GM12878 (cell line): Measurements from ENCODE around the gene FLNC. TPM values are rescaled to one million over a fixed set of nuclear protein-coding genes. Genes with fewer than 3 reads are reported as not detected.

Experiments
- ATAC-seq: fragments of 200-7000 bp; cut with Tn5 transposase; 3 replicates; pipeline ENCODE4 v1.9.1; 2020; ENCODE audit warnings: mild to moderate bottlenecking, moderate library complexity
- BruUV-seq: library from RNA; stranded (reverse); fragments of 400-500 nt; replicated peaks from 2 replicates; lab custom pipeline; 2021; lab: Mats Ljungman, UMichigan
- CTCF ChIA-PET: fragments of 300-600 bp; sonication (Branson Sonifier 250); formaldehyde crosslinking; extraction: SDS; loops from one replicate; lab custom pipeline; 2021; ENCODE audit warnings: inconsistent platforms; lab: Yijun Ruan, JAX
- POLR2A ChIA-PET: fragments of 350-600 bp; formaldehyde crosslinking; extraction: SDS; loops from one replicate; lab custom pipeline; 2021; ENCODE audit warnings: inconsistent platforms; lab: Charles Lee
- RAD21 ChIA-PET: fragments of 300-600 bp; sonication (Branson Sonifier 250); formaldehyde crosslinking; loops from one replicate; lab custom pipeline; 2023; ENCODE audit warnings: antibody characterized with exemption; ENCODE audit not compliant: unreplicated experiment; lab: Charles Lee
- SMC1A ChIA-PET: fragments of 300-600 bp; sonication (Branson Sonifier 250); formaldehyde crosslinking; loops from one replicate; lab custom pipeline; 2023; ENCODE audit not compliant: unreplicated experiment, uncharacterized antibody; lab: Charles Lee
- DNase-seq: peaks from one replicate; pipeline ENCODE4 v3.0.0-alpha.2; 2011; ENCODE audit warnings: low read depth, low spot score
- FAIRE-seq: peaks from 3 replicates; lab custom pipeline; 2011; peaks lifted over from hg19 to GRCh38; lab: Jason Lieb, UNC
- H2AFZ ChIP-seq: 2 replicates; pipeline ENCODE4 v1.6.0; 2011; ENCODE audit warnings: low read depth, low read length, control low read depth; ENCODE audit not compliant: control insufficient read depth
- H3K27ac ChIP-seq: 2 replicates; pipeline ENCODE4 v1.5.1; 2011; ENCODE audit warnings: control low read depth; ENCODE audit not compliant: control insufficient read depth, insufficient read depth
- H3K27me3 ChIP-seq, 2 experiments: replicated peaks in 1 of 2; 2 replicates each; pipeline versions ENCODE4 v1.6.0 to v1.6.1; 2011; ENCODE audit warnings: low read length in 1 of 2; ENCODE audit not compliant: control insufficient read depth in 2 of 2, insufficient read depth in 2 of 2
- H3K36me3 ChIP-seq, 2 experiments: 2 replicates each; pipeline ENCODE4 v1.5.1; 2011; ENCODE audit warnings: low read length in 1 of 2; ENCODE audit not compliant: control insufficient read depth in 2 of 2, insufficient read depth in 2 of 2
- H3K4me1 ChIP-seq: 2 replicates; pipeline ENCODE4 v1.6.1; 2011; ENCODE audit warnings: mild to moderate bottlenecking, low read length, moderate library complexity, mixed read lengths; ENCODE audit not compliant: control insufficient read depth, insufficient read depth
- H3K4me2 ChIP-seq: 2 replicates; pipeline ENCODE4 v1.6.0; 2011; ENCODE audit warnings: control low read depth; ENCODE audit not compliant: control insufficient read depth, insufficient read depth
- H3K4me3 ChIP-seq: fragments of 200-600 bp; sonication (generic); 2 replicates; pipeline ENCODE4 v1.5.1; 2016
- H3K79me2 ChIP-seq: 2 replicates; pipeline ENCODE4 v1.6.0; 2011; ENCODE audit warnings: low read length; ENCODE audit not compliant: control insufficient read depth, insufficient read depth
- H3K9ac ChIP-seq: 2 replicates; pipeline ENCODE4 v1.8.0; 2011; ENCODE audit warnings: low read length, control low read depth, mixed read lengths; ENCODE audit not compliant: control insufficient read depth, insufficient read depth
- H3K9me3 ChIP-seq: replicated peaks from 3 replicates; pipeline ENCODE4 v1.5.1; 2011; ENCODE audit warnings: mild to moderate bottlenecking, low read length; ENCODE audit not compliant: control insufficient read depth, insufficient read depth
- H4K20me1 ChIP-seq: 2 replicates; pipeline ENCODE4 v1.6.0; 2011; ENCODE audit not compliant: control insufficient read depth, insufficient read depth
- KAT2A ChIP-seq: conservative IDR thresholded peaks from 2 replicates; pipeline ENCODE4 v1.6.1; 2011; ENCODE audit warnings: low read depth, low read length; ENCODE audit not compliant: control insufficient read depth
- NFYB ChIP-seq: IDR thresholded peaks from 2 replicates; pipeline ENCODE4 v1.6.1; 2011; ENCODE audit warnings: low read depth, mild to moderate bottlenecking, low read length, improper control_type of control experiment, moderate library complexity; ENCODE audit not compliant: insufficient read depth
- RCOR1 ChIP-seq: conservative IDR thresholded peaks from 2 replicates; pipeline ENCODE4 v1.6.1; 2012; ENCODE audit warnings: low read depth, low read length, improper control_type of control experiment
- SMC3 ChIP-seq: IDR thresholded peaks from 2 replicates; pipeline ENCODE4 v1.6.1; 2011; ENCODE audit warnings: low read length, improper control_type of control experiment, borderline replicate concordance
- USF2 ChIP-seq: IDR thresholded peaks from 2 replicates; pipeline ENCODE4 v1.6.1; 2011; ENCODE audit warnings: low read depth, low read length, improper control_type of control experiment, borderline replicate concordance
- WGBS: methylation state at CpG from one replicate; pipeline ENCODE4 v1.1.6; 2016; ENCODE audit warnings: low lambda C conversion rate; ENCODE audit not compliant: insufficient replicate concordance, insufficient coverage; ENCODE audit errors: missing lambda C conversion rate; 5-methylcytosine and 5-hydroxymethylcytosine counted together
- in situ Hi-C: fragments of 300-500 bp; cut with MboI; formaldehyde crosslinking; loops from 9 replicates; pipeline ENCODE4 v1.14.3; 2018; ENCODE audit warnings: mixed read lengths
- intact Hi-C: fragments of 100-400 bp; cut with micrococcal nuclease; formaldehyde crosslinking; loops from one replicate; pipeline ENCODE4 v1.14.2; 2022; ENCODE audit not compliant: unreplicated experiment
- polyA plus RNA-seq, 11 experiments: library from polyadenylated mRNA; depleted of rRNA in 4 of 11; unstranded in 6 of 11; stranded (reverse) in 5 of 11; fragments of >200 nt; fragmentation: Nextera tagmentation in 4 of 11; fragmentation: Illumina TruSeq in 1 of 11; extraction: Ambion mirVana in 4 of 11; extraction: Trizol in 1 of 11; gene quantifications; 1 replicate in 1 of 11; 2 replicates in 10 of 11; pipeline versions ENCODE4 v1.2.1 to v1.2.3, GENCODE V29; 2011 to 2016; ENCODE audit warnings: inconsistent platforms in 2 of 11, missing spikeins in 2 of 11, low read depth in 1 of 11
- total RNA-seq, 4 experiments: library from RNA; depleted of rRNA in 3 of 4; stranded (reverse); fragments of >200 nt in 3 of 4; fragmentation: Illumina TruSeq in 1 of 4; extraction: Trizol in 1 of 4; gene quantifications; 2 replicates each; pipeline versions ENCODE4 v1.2.1 to v1.2.3, GENCODE V29; 2013 to 2021

Gene FLNC
- total and polyA plus RNA-seq, 10 of the 15 experiments (the other 5 are each of a cell fraction or from before 2014, with no cell fraction given): 0.01 to 0.21 (median 0.06) TPM; not detected in 3

GRCh38 chr7:128881458-128882125 lies 51.4 kb downstream of the FLNC start:
- no peak overlapping the region for H3K4me2 ChIP-seq
- no peak overlapping the region for H3K9ac ChIP-seq
- SMC1A ChIA-PET: interaction anchor here (1.0 to 1.7 kb wide), 2 partner anchors 16 to 62 kb away, joined by 3 read pairs; no protein-coding TSS in a partner anchor
- POLR2A ChIA-PET: no interaction called here
- H4K20me1 ChIP-seq: no peaks in the 10 kb centered on the region
- no peak overlapping the region for H3K4me3 ChIP-seq
- in situ Hi-C loops: loop anchor here (5.0 kb wide), 1 partner anchor 269 kb away; no protein-coding TSS in a partner anchor
- BruUV-seq: no TSS peak
- no peaks in the 10 kb centered on the region for H3K36me3 ChIP-seq
- FAIRE-seq (no peak), ATAC-seq (no peak), DNase-seq (no peak)
- H2AFZ ChIP-seq: no peak overlapping the region
- no peak overlapping the region for H3K27ac ChIP-seq
- peaks cover 12% of the 10 kb centered on the region for H3K4me1 ChIP-seq
- TF ChIP-seq USF2: no peak
- TF ChIP-seq SMC3: no peak
- no peak for TF ChIP-seq RCOR1
- no peak for TF ChIP-seq KAT2A
- TF ChIP-seq NFYB: no peak
- intact Hi-C loops: loop anchor here (2.0 to 10.0 kb wide), 5 partner anchors 19 to 454 kb away; partner anchors contain the start of genes ATP6V1F, CCDC136 and HILPDA
- H3K27me3 ChIP-seq: no peaks in the 10 kb centered on the region
- RAD21 ChIA-PET: interaction anchor here (0.7 to 1.3 kb wide), 2 partner anchors 21 to 407 kb away, joined by 3 read pairs; no protein-coding TSS in a partner anchor
- H3K9me3 ChIP-seq: no peaks in the 10 kb centered on the region
- H3K79me2 ChIP-seq: no peaks in the 10 kb centered on the region
- CTCF ChIA-PET: interaction anchor here (0.7 to 1.8 kb wide), 8 partner anchors 10 to 455 kb away, joined by 3 to 6 read pairs (median 3); partner anchors contain the start of gene ATP6V1F
- 90% methylated on average over 10 of the region's 10 CpGs for WGBS
